ENCODE results near the gene AUTS2.

DNA sequence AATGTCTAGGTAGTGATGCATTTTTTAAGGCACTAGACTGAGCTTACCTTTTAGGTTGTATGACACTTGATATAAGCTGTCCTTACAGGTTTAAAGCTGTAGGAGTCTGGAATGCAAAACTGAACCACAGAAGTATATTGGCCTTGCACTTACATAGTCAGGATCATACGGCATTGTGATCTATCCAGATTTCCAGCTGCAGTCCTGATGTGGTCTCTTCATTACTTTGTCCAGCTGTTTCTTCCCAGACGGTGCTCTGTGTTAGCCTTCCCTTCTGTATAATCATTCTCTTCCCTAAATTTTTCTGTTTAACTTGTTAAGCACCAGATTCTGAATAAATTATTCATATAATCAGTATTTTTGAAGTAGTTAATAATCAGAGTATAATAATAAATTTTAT is 67.1 kb downstream of the AUTS2 start:
- TF ChIP-seq GATA2 (IDR thresholded peaks at IDR 0.05; ENCODE audit: low read depth, low read length): no peak
- no peak for TF ChIP-seq GATA3 (IDR thresholded peaks at IDR 0.05; ENCODE audit: low read depth, low read length)
